Neural progenitor cell (in vitro differentiated cells): ENCODE measurements around the gene PRX. TPM values are rescaled to one million over a fixed set of nuclear protein-coding genes. Genes with fewer than 3 reads are reported as not detected.

Source experiments
- DNase-seq: peaks from one replicate; pipeline ENCODE4 v3.0.0-alpha.2; 2016; ENCODE audit warnings: low spot score
- H2AFZ ChIP-seq: fragments of 200-600 bp; sonication (generic); replicated peaks from 2 replicates; pipeline ENCODE4 v1.6.1; 2016; ENCODE audit warnings: antibody characterized with exemption
- H3F3A ChIP-seq: fragments of 200-600 bp; sonication (generic); 2 replicates; pipeline ENCODE4 v1.6.1; 2016; ENCODE audit warnings: antibody characterized with exemption, low read depth
- H3K27ac ChIP-seq: fragments of 200-600 bp; sonication (generic); 2 replicates; pipeline ENCODE4 v1.5.1; 2016; ENCODE audit warnings: mild to moderate bottlenecking
- H3K27me3 ChIP-seq: fragments of 200-600 bp; sonication (generic); 2 replicates; pipeline ENCODE4 v1.6.1; 2016; ENCODE audit warnings: mild to moderate bottlenecking, moderate library complexity
- H3K36me3 ChIP-seq: fragments of 200-600 bp; sonication (generic); 2 replicates; pipeline ENCODE4 v1.5.1; 2016
- H3K4me1 ChIP-seq: fragments of 200-600 bp; sonication (generic); 2 replicates; pipeline ENCODE4 v1.6.1; 2016; ENCODE audit warnings: mixed run types
- H3K4me2 ChIP-seq: fragments of 200-600 bp; sonication (generic); 2 replicates; pipeline ENCODE4 v1.6.1; 2016
- H3K4me3 ChIP-seq: fragments of 200-600 bp; sonication (generic); 2 replicates; pipeline ENCODE4 v1.5.1; 2016
- H3K79me2 ChIP-seq: fragments of 200-600 bp; sonication (generic); 2 replicates; pipeline ENCODE4 v1.6.1; 2016; ENCODE audit warnings: low read depth
- H3K9ac ChIP-seq: fragments of 200-600 bp; sonication (generic); 2 replicates; pipeline ENCODE4 v1.6.1; 2016
- H3K9me3 ChIP-seq: fragments of 200-600 bp; sonication (generic); 2 replicates; pipeline ENCODE4 v1.5.1; 2016; ENCODE audit warnings: low read depth
- H4K20me1 ChIP-seq: fragments of 200-600 bp; sonication (generic); 2 replicates; pipeline ENCODE4 v1.6.1; 2016; ENCODE audit warnings: low read depth
- H3K27ac Mint-ChIP-seq: 3 replicates; pipeline ENCODE4 v1.8.0; 2021; ENCODE audit warnings: mixed read lengths
- H3K27me3 Mint-ChIP-seq: 2 replicates; pipeline ENCODE4 v1.8.0; 2022; ENCODE audit warnings: low read depth, mild to moderate bottlenecking, inconsistent platforms, moderate library complexity, mixed read lengths; ENCODE audit not compliant: insufficient read depth
- H3K36me3 Mint-ChIP-seq: 3 replicates; pipeline ENCODE4 v1.8.0; 2021; ENCODE audit warnings: mixed read lengths
- H3K4me1 Mint-ChIP-seq: 3 replicates; pipeline ENCODE4 v1.8.0; 2021; ENCODE audit warnings: mixed read lengths
- H3K4me3 Mint-ChIP-seq: 3 replicates; pipeline ENCODE4 v1.8.0; 2021; ENCODE audit warnings: mild to moderate bottlenecking, moderate library complexity, mixed read lengths
- H3K9me3 Mint-ChIP-seq: 3 replicates; pipeline ENCODE4 v1.8.0; 2020; ENCODE audit warnings: mixed read lengths
- EZH2 ChIP-seq: fragments of 200-600 bp; sonication (generic); IDR thresholded peaks from 2 replicates; pipeline ENCODE4 v1.6.1; 2017; ENCODE audit warnings: antibody characterized with exemption, mild to moderate bottlenecking, moderate library complexity
- EZH2phosphoT487 ChIP-seq: fragments of 200-600 bp; sonication (generic); IDR thresholded peaks from 2 replicates; pipeline ENCODE4 v1.6.1; 2017; ENCODE audit warnings: antibody characterized with exemption
- total RNA-seq: library from RNA; depleted of rRNA; stranded (reverse); fragments of >200 nt; gene quantifications from 2 replicates; pipeline ENCODE4 v1.2.3, GENCODE V29; 2015; ENCODE audit warnings: low replicate concordance
- TF ChIP-seq, protein P1 (sequence below): fragments of 200-600 bp; sonication (generic); IDR thresholded peaks from 2 replicates; pipeline ENCODE4 v1.5.1; 2017; ENCODE audit warnings: antibody characterized with exemption, mild to moderate bottlenecking

The PRX gene
- total RNA-seq, 1 donor from 2014 or later: 1.4 TPM

DNA sequence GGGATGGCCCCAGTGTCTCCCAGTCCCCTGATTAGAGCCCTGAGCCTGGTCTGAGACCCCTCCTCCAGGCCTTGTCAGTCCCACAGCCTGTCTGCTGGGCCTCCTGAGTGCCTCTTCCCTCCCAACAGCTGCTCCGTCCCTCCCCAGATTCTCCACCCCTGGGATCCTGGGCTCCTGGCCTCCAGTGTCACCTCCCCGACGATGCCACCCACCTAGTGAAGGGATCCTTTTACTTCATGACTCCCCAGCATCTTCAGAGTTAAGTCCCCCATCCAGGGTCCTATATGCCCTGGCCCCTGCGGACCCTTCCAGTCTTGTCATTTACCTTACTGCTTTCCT is 4.4 kb upstream of the PRX start:
- H3K4me3 Mint-ChIP-seq: no peak overlapping the region
- DNase-seq: no peak
- no peaks in the 10 kb centered on the region for H3K36me3 ChIP-seq
- no peak overlapping the region for H3K4me2 ChIP-seq
- peak overlapping the region; percentile 47 for H2AFZ ChIP-seq
- H3K27ac ChIP-seq: no peak overlapping the region
- H3F3A ChIP-seq: peaks cover 26% of the 10 kb centered on the region
- TF ChIP-seq EZH2 (no peak), EZH2phosphoT487 (no peak)
- TF ChIP-seq, protein P1, sequence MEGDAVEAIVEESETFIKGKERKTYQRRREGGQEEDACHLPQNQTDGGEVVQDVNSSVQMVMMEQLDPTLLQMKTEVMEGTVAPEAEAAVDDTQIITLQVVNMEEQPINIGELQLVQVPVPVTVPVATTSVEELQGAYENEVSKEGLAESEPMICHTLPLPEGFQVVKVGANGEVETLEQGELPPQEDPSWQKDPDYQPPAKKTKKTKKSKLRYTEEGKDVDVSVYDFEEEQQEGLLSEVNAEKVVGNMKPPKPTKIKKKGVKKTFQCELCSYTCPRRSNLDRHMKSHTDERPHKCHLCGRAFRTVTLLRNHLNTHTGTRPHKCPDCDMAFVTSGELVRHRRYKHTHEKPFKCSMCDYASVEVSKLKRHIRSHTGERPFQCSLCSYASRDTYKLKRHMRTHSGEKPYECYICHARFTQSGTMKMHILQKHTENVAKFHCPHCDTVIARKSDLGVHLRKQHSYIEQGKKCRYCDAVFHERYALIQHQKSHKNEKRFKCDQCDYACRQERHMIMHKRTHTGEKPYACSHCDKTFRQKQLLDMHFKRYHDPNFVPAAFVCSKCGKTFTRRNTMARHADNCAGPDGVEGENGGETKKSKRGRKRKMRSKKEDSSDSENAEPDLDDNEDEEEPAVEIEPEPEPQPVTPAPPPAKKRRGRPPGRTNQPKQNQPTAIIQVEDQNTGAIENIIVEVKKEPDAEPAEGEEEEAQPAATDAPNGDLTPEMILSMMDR: no peak
- peaks cover 23% of the 10 kb centered on the region for H3K4me1 ChIP-seq
- H3K27me3 Mint-ChIP-seq: peaks cover 7% of the 10 kb centered on the region
- H3K9me3 ChIP-seq: no peaks in the 10 kb centered on the region
- H3K4me3 ChIP-seq: no peak overlapping the region
- no peaks in the 10 kb centered on the region for H4K20me1 ChIP-seq
- peaks cover 37% of the 10 kb centered on the region for H3K4me1 Mint-ChIP-seq
- H3K9me3 Mint-ChIP-seq: no peaks in the 10 kb centered on the region
- peak overlapping the region; percentile 15 for H3K27ac Mint-ChIP-seq
- no peak overlapping the region for H3K9ac ChIP-seq
- no peaks in the 10 kb centered on the region for H3K79me2 ChIP-seq
- H3K27me3 ChIP-seq: no peaks in the 10 kb centered on the region
- H3K36me3 Mint-ChIP-seq: no peaks in the 10 kb centered on the region

DNA sequence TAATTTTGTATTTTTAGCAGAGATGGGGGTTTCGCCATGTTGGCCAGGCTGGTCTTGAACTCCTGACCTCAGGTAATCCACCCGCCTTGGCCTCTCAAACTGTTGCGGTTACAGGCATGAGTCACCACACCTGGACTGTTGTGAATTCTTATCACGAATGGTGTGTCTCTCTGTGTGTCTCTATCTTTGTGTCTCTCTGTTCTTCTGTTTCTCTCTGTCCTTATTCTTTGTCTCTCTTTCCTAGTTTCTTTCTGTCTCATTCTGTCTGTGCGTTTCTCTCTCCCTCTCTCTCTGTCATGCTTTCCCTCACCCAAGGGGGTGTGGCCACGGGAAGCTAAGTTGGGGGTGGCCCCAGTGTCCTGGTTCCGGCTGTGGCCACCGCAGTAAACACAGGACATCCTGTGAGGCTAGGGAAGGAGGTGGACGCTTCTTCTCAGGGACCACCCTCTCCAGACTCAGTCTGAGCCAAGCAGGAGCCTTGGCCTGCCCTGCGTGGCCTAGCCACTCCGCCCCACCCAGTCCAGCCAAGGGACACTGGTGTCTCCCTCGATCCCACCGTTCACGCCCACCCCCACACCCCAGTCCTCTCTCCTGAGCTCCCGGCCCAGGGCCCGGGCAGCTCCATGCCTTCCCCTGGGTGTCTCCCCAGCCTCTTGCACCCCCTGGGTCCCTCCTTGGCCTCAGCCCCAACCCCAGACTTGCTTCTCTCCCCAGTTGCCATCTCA is 3.9 kb upstream of the PRX start:
- DNase-seq: no peak
- Histone ChIP-seq H3K36me3 (no peaks in the 10 kb centered on the region), H2AFZ (peak overlapping the region; percentile 47), H4K20me1 (no peaks in the 10 kb centered on the region), H3K79me2 (no peaks in the 10 kb centered on the region), H3K4me1 (peaks cover 23% of the 10 kb centered on the region), H3K27ac (no peak overlapping the region), H3K4me2 (no peak overlapping the region), H3K9ac (no peak overlapping the region), H3K4me3 (no peak overlapping the region), H3K9me3 (no peaks in the 10 kb centered on the region), H3F3A (peaks cover 28% of the 10 kb centered on the region), H3K27me3 (no peaks in the 10 kb centered on the region)
- Mint-ChIP-seq H3K4me3 (no peak overlapping the region), H3K9me3 (no peaks in the 10 kb centered on the region), H3K36me3 (no peaks in the 10 kb centered on the region), H3K4me1 (peaks cover 32% of the 10 kb centered on the region), H3K27me3 (peaks cover 7% of the 10 kb centered on the region), H3K27ac (peak overlapping the region; percentile 61)
- TF ChIP-seq, protein P1: no peak
- TF ChIP-seq EZH2phosphoT487 (no peak), EZH2 (no peak)

DNA sequence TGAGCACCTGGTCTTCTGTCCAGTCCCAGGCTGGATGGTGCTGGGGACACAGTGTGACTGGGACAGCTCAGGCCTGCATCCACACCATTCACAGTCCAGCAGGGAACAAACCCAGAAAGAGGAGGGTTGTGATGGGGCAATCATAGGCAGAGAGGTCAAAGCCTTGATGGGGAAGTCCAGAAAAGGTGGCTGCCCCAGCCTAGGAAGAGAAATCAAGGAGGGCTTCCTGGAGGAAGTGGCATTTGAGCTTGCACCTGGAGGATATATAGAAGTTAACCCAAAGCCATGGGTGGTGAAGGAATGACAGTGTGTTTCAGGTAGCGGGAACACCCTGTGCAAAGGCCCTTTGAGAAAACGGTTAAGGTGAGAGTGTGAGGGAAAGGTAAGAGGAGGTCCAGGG is 2.6 kb upstream of the PRX start:
- H3K36me3 ChIP-seq: no peaks in the 10 kb centered on the region
- H4K20me1 ChIP-seq: no peaks in the 10 kb centered on the region
- no peak for TF ChIP-seq EZH2
- TF ChIP-seq, protein P1: no peak
- TF ChIP-seq EZH2phosphoT487: no peak
- DNase-seq: no peak
- Mint-ChIP-seq H3K4me1 (peaks cover 28% of the 10 kb centered on the region), H3K36me3 (no peaks in the 10 kb centered on the region), H3K9me3 (no peaks in the 10 kb centered on the region), H3K27me3 (peaks cover 7% of the 10 kb centered on the region), H3K27ac (peak overlapping the region; percentile 1), H3K4me3 (no peak overlapping the region)
- H3K27me3 ChIP-seq: no peaks in the 10 kb centered on the region
- H3K27ac ChIP-seq: no peak overlapping the region
- no peak overlapping the region for H3K4me2 ChIP-seq
- H3K79me2 ChIP-seq: no peaks in the 10 kb centered on the region
- no peaks in the 10 kb centered on the region for H3K9me3 ChIP-seq
- H3K4me1 ChIP-seq: peaks cover 16% of the 10 kb centered on the region
- no peak overlapping the region for H3K4me3 ChIP-seq
- no peak overlapping the region for H2AFZ ChIP-seq
- H3F3A ChIP-seq: peaks cover 15% of the 10 kb centered on the region
- H3K9ac ChIP-seq: no peak overlapping the region
